K562 (cell line): ENCODE results near the gene ITGB2. TPM values are rescaled to one million over a fixed set of nuclear protein-coding genes. Genes with fewer than 3 reads are reported as not detected.

Experiments
- CTCFL ChIP-seq: IDR thresholded peaks from 2 replicates; pipeline ENCODE4 v1.6.1; 2011; ENCODE audit warnings: borderline replicate concordance, low read depth, mild to moderate bottlenecking, moderate library complexity, low read length; ENCODE audit not compliant: insufficient read depth, poor library complexity, severe bottlenecking
- JUN ChIP-seq, 2 experiments: sonication (generic) in 1 of 2; formaldehyde crosslinking in 1 of 2; IDR thresholded peaks; 2 replicates each; pipeline versions ENCODE4 v1.6.1 to v1.8.0; 2012 to 2022; ENCODE audit warnings: borderline replicate concordance in 2 of 2, mild to moderate bottlenecking in 2 of 2, improper control_type of control experiment in 1 of 2, low read depth in 1 of 2, low read length in 1 of 2, missing genetic modification reagents in 1 of 2
- NRF1 ChIP-seq, 2 experiments: fragments of 450-650 bp; IDR thresholded peaks in 1 of 2; conservative IDR thresholded peaks in 1 of 2; 2 replicates each; pipeline ENCODE4 v1.6.1; 2014; ENCODE audit warnings: mild to moderate bottlenecking in 2 of 2
- SMAD4 ChIP-seq: fragments of 250-450 bp; sonication (Bioruptor Pico); conservative IDR thresholded peaks from 2 replicates; pipeline ENCODE4 v1.8.0; 2021; ENCODE audit warnings: inconsistent platforms, mild to moderate bottlenecking, moderate library complexity
- SREBF1 ChIP-seq: fragments of 150-350 bp; IDR thresholded peaks from 2 replicates; pipeline ENCODE4 v1.6.1; 2014; ENCODE audit warnings: antibody characterized with exemption, low read depth, low read length, borderline replicate concordance
- polyA plus RNA-seq, 8 experiments: library from polyadenylated mRNA; depleted of rRNA in 4 of 8; stranded (reverse) in 5 of 8; unstranded in 3 of 8; fragments of >200 nt; fragmentation: Nextera tagmentation in 2 of 8; fragmentation: Illumina TruSeq in 1 of 8; extraction: Ambion mirVana in 2 of 8; extraction: Trizol in 1 of 8; gene quantifications; 2 replicates each; pipeline versions ENCODE4 v1.2.1 to v1.2.3, GENCODE V29; 2011 to 2014; ENCODE audit warnings: inconsistent platforms in 1 of 8, missing spikeins in 1 of 8
- total RNA-seq, 7 experiments: library from RNA; depleted of rRNA in 6 of 7; stranded (reverse); fragments of >200 nt in 6 of 7; fragmentation: Illumina TruSeq in 2 of 7; extraction: Trizol in 2 of 7; gene quantifications; 2 replicates each; pipeline versions ENCODE4 v1.2.1 to v1.2.3, GENCODE V29; 2011 to 2021; ENCODE audit warnings: low replicate concordance in 1 of 7
- TF ChIP-seq, protein P1 (sequence below): fragments of 450-650 bp; IDR thresholded peaks from 2 replicates; pipeline ENCODE4 v1.6.1; 2016; ENCODE audit warnings: mild to moderate bottlenecking, moderate library complexity
- TF ChIP-seq, protein P2 (sequence below): sonication (generic); formaldehyde crosslinking; IDR thresholded peaks from 2 replicates; pipeline ENCODE4 v1.8.0; 2022; ENCODE audit warnings: mild to moderate bottlenecking, missing genetic modification reagents

Gene ITGB2
- total and polyA plus RNA-seq, 9 of the 15 experiments (the other 6 are each of a cell fraction or from before 2014, with no cell fraction given): 0.07 to 1.3 (median 0.51) TPM; not detected in 2

GRCh38 chr21:44878053-44878982, 42.4 kb downstream of the ITGB2 start (continued):
- TF ChIP-seq, protein P1, sequence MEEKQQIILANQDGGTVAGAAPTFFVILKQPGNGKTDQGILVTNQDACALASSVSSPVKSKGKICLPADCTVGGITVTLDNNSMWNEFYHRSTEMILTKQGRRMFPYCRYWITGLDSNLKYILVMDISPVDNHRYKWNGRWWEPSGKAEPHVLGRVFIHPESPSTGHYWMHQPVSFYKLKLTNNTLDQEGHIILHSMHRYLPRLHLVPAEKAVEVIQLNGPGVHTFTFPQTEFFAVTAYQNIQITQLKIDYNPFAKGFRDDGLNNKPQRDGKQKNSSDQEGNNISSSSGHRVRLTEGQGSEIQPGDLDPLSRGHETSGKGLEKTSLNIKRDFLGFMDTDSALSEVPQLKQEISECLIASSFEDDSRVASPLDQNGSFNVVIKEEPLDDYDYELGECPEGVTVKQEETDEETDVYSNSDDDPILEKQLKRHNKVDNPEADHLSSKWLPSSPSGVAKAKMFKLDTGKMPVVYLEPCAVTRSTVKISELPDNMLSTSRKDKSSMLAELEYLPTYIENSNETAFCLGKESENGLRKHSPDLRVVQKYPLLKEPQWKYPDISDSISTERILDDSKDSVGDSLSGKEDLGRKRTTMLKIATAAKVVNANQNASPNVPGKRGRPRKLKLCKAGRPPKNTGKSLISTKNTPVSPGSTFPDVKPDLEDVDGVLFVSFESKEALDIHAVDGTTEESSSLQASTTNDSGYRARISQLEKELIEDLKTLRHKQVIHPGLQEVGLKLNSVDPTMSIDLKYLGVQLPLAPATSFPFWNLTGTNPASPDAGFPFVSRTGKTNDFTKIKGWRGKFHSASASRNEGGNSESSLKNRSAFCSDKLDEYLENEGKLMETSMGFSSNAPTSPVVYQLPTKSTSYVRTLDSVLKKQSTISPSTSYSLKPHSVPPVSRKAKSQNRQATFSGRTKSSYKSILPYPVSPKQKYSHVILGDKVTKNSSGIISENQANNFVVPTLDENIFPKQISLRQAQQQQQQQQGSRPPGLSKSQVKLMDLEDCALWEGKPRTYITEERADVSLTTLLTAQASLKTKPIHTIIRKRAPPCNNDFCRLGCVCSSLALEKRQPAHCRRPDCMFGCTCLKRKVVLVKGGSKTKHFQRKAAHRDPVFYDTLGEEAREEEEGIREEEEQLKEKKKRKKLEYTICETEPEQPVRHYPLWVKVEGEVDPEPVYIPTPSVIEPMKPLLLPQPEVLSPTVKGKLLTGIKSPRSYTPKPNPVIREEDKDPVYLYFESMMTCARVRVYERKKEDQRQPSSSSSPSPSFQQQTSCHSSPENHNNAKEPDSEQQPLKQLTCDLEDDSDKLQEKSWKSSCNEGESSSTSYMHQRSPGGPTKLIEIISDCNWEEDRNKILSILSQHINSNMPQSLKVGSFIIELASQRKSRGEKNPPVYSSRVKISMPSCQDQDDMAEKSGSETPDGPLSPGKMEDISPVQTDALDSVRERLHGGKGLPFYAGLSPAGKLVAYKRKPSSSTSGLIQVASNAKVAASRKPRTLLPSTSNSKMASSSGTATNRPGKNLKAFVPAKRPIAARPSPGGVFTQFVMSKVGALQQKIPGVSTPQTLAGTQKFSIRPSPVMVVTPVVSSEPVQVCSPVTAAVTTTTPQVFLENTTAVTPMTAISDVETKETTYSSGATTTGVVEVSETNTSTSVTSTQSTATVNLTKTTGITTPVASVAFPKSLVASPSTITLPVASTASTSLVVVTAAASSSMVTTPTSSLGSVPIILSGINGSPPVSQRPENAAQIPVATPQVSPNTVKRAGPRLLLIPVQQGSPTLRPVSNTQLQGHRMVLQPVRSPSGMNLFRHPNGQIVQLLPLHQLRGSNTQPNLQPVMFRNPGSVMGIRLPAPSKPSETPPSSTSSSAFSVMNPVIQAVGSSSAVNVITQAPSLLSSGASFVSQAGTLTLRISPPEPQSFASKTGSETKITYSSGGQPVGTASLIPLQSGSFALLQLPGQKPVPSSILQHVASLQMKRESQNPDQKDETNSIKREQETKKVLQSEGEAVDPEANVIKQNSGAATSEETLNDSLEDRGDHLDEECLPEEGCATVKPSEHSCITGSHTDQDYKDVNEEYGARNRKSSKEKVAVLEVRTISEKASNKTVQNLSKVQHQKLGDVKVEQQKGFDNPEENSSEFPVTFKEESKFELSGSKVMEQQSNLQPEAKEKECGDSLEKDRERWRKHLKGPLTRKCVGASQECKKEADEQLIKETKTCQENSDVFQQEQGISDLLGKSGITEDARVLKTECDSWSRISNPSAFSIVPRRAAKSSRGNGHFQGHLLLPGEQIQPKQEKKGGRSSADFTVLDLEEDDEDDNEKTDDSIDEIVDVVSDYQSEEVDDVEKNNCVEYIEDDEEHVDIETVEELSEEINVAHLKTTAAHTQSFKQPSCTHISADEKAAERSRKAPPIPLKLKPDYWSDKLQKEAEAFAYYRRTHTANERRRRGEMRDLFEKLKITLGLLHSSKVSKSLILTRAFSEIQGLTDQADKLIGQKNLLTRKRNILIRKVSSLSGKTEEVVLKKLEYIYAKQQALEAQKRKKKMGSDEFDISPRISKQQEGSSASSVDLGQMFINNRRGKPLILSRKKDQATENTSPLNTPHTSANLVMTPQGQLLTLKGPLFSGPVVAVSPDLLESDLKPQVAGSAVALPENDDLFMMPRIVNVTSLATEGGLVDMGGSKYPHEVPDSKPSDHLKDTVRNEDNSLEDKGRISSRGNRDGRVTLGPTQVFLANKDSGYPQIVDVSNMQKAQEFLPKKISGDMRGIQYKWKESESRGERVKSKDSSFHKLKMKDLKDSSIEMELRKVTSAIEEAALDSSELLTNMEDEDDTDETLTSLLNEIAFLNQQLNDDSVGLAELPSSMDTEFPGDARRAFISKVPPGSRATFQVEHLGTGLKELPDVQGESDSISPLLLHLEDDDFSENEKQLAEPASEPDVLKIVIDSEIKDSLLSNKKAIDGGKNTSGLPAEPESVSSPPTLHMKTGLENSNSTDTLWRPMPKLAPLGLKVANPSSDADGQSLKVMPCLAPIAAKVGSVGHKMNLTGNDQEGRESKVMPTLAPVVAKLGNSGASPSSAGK: peak; percentile 41
- TF ChIP-seq SREBF1 (no peak), SMAD4 (peak; percentile 62), JUN (IDR thresholded peaks at IDR 0.05; ENCODE audit: borderline replicate concordance, low read depth, low read length) (peak; percentile 54; the same call in 1 of the 2 replicates), JUN (CRISPR knock-in tag; IDR thresholded peaks at IDR 0.05; ENCODE audit: borderline replicate concordance) (no peak), NRF1 (conservative IDR thresholded peaks at IDR 0.05 in 1 of 2, IDR thresholded peaks at IDR 0.05 in 1 of 2) (peak; percentile 28 to 46), CTCFL (no peak)
- TF ChIP-seq, protein P2, sequence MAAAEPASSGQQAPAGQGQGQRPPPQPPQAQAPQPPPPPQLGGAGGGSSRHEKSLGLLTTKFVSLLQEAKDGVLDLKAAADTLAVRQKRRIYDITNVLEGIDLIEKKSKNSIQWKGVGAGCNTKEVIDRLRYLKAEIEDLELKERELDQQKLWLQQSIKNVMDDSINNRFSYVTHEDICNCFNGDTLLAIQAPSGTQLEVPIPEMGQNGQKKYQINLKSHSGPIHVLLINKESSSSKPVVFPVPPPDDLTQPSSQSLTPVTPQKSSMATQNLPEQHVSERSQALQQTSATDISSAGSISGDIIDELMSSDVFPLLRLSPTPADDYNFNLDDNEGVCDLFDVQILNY (CRISPR knock-in tag): no peak
